GM21447 (cell line): ENCODE data around the gene TSPAN33.
"Not testable (repeated sequence)": the region's sequence is repeated elsewhere in the genome, so short reads cannot be mapped to it uniquely, and the experiment has no call there.

ENCODE experiments used
- ATAC-seq: cut with Tn5 transposase; IDR thresholded peaks from one replicate; pipeline ENCODE4 v1.9.1; 2021; ENCODE audit not compliant: unreplicated experiment

Gene TSPAN33

DNA sequence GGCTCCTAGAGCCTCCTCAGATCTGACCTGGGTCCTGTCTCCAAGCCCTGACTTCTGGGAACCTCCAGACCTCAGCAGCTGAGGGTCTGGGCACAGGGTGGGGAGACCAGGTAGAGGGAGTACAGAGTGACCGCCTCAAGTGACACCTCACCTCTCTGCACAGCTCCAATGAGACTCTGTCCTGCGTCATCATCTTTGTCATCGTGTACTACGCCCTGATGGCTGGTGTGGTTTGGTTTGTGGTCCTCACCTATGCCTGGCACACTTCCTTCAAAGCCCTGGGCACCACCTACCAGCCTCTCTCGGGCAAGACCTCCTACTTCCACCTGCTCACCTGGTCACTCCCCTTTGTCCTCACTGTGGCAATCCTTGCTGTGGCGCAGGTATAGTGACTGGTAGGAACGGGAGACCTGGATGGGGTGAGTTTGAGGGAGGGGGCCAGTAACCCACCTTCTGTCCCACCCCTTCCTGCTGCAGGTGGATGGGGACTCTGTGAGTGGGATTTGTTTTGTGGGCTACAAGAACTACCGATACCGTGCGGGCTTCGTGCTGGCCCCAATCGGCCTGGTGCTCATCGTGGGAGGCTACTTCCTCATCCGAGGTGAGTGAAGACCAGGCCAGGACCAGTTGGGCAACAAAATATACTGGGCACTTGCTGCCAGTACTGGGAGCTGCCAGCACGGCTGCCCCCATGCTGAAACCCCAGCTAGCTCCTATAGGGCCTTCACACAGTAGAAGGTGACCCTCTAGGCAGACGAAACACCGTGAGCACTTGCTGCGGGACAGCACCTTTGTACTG is 61.7 kb downstream of the TSPAN33 start:
- no peak for ATAC-seq

DNA sequence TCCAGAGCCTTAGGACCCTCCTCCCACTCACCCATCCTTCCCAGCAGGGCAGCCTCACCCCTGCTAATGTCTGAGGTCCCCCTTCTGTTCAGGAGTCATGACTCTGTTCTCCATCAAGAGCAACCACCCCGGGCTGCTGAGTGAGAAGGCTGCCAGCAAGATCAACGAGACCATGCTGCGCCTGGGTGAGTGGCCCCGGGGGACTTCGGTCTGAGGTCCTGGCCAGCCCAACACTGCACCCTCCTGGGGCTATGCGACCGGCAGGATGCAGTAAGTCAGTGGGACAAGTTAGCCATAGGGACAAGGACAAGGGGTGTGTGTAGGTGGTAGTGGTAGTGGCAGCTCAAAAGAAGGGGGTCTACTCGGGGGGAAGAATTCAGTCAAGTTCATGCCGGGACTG is 64.2 kb downstream of the TSPAN33 start:
- no peak for ATAC-seq

DNA sequence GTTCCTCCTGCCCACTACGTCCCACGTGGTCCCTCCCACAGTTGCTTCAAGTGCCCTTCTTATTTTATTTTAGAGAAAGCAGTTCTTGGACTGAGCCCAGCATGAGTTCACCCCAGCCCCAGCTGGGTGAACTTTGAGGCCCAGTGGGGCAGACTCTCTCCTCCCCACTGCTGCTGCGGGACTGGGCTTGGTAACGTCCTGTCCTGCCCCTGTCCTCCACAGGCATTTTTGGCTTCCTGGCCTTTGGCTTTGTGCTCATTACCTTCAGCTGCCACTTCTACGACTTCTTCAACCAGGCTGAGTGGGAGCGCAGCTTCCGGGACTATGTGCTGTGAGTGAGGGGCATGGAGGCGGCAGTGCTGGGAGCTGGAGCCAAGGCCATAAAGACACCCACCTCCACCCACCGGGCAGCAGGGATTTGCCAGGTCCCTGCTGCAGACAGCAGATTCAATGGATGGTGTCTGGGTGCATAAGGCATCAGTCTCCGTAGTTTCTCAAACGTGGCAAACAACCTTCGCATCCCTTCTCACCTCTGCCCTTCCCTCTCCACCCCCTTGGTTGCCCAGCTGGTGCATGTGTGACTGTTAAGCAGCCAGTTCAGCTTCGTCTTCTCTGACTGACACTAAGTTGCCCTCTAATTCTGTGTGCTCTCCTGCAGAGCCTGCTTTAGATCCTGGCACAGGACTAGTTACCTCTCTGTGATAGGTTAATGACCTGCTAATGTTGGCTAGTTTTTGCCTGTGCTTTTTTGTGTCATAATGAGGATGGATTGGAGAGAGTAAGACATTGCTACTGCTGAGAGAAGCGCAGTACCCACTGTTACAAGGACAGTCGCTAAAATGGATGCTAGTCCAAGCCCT is 64.8 kb downstream of the TSPAN33 start:
- ATAC-seq, result no peak

DNA sequence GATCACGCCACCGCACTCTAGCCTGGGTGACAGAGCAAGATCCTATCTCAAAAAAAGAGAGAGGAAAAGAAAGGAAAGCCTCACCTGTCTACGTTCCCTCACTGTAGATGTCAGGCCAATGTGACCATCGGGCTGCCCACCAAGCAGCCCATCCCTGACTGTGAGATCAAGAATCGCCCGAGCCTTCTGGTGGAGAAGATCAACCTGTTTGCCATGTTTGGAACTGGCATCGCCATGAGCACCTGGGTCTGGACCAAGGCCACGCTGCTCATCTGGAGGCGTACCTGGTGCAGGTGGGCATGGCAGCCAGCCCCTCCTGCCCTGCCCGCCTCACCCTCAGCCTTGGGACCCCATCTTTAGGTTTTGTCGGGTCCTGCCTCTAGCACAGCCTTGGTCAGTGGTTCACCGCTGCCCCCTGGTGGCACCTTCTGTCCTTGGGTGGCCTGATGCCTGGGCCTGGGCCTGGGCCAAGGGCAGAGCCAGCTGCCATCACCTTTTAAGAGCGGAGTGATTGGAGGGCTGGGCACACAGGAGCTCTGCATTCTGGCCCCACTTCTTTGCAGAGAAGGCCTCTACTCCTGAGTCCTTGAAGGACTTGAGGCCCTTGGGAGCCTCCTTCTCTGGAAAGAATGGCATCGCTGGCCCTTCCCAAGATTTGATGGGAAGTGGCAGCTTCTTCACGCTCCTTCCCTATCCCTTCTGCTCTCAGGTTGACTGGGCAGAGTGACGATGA is 65.9 kb downstream of the TSPAN33 start:
- ATAC-seq, result no peak

DNA sequence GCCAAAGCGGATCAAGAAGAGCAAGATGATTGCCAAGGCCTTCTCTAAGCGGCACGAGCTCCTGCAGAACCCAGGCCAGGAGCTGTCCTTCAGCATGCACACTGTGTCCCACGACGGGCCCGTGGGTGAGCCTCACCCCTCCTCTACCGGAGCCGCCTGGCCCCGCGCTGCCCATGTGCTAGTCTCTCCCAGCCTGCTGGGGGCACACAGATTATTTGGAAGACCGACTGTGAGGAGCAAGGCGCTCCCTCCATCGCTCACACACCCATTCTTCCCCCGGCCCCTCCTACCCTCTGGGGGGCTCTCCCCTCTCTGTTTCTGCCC is 66.4 kb downstream of the TSPAN33 start:
- no peak for ATAC-seq

DNA sequence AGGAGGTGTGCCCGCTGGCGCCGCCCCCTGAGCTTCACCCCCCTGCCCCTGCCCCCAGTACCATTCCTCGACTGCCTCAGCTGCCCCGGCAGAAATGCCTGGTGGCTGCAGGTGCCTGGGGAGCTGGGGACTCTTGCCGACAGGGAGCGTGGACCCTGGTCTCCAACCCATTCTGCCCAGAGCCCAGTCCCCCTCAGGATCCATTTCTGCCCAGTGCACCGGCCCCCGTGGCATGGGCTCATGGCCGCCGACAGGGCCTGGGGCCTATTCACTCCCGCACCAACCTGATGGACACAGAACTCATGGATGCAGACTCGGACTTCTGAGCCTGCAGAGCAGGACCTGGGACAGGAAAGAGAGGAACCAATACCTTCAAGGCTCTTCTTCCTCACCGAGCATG is 67.6 kb downstream of the TSPAN33 start:
- ATAC-seq, result no peak

DNA sequence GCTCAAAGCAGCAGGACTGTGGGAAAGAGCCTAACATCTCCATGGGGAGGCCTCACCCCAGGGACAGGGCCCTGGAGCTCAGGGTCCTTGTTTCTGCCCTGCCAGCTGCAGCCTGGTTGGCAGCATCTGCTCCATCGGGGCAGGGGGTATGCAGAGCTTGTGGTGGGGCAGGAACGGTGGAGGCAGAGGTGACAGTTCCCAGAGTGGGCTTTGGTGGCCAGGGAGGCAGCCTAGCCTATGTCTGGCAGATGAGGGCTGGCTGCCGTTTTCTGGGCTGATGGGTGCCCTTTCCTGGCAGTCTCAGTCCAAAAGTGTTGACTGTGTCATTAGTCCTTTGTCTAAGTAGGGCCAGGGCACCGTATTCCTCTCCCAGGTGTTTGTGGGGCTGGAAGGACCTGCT is 68.1 kb downstream of the TSPAN33 start:
- no peak for ATAC-seq

DNA sequence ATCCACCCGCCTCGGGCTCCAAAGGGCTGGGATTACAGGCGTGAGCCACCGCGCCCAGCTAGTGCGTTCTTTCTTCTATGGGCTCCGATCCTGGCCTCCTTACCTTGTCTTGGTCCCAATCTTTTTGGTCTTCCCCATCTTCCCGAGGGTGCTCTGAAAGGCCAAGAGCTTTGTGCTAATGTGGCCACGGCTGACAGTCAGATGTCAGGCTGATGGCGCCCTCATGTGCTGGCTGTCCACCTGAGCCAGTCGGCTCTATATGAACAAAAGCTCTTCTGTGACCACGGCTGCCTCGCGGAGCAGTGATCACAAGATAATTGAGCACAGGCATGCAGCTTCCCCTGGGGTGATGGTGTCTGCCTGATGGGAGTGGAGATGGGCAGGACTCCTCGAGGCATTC is 69.3 kb downstream of the TSPAN33 start:
- no peak for ATAC-seq

DNA sequence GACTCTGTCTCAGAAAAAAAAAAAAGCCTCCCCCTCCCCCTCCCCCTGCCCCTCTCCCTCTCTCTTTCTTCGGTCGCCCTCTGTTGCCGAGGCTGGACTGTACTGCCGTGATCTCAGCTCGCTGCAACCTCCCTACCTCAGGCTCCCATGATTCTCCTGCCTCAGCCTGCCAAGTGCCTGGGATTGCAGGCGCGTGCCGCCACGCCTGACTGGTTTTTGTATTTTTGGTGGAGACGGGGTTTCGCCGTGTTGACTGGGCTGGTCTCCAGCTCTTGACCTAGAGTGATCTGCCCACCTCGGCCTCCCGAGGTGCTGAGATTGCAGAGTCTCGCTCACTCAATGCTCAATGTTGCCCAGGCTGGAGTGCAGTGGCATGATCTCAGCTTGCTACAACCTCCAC is 71.2 kb downstream of the TSPAN33 start:
- not testable (repeated sequence) for ATAC-seq

DNA sequence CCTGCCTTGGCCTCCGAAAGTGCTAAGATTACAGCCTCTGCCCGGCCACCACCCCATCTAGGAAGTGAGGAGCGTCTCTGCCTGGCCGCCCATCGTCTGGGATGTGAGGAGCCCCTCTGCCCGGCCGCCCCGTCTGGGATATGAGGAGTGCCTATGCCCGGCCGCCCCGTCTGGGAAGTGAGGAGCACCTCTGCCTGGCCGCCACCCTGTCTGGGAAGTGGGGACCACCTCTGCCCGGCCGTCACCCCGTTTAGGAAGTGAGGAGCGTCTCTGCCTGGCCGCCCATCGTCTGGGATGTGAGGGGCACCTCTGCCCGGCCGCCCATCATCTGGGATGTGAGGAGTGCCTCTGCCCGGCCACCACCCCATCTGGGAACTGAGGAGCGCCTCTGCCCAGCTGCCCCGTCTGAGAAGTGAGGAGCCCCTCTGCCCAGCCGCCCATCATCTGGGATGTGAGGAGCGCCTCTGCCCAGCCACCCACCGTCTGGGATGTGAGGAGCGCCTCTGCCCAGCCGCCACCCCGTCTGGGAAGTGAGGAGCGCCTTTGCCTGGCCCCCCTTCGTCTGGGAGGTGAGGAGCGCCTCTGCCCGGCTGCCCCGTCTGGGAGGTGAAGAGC is 71.7 kb downstream of the TSPAN33 start:
- ATAC-seq, result not testable (repeated sequence)

DNA sequence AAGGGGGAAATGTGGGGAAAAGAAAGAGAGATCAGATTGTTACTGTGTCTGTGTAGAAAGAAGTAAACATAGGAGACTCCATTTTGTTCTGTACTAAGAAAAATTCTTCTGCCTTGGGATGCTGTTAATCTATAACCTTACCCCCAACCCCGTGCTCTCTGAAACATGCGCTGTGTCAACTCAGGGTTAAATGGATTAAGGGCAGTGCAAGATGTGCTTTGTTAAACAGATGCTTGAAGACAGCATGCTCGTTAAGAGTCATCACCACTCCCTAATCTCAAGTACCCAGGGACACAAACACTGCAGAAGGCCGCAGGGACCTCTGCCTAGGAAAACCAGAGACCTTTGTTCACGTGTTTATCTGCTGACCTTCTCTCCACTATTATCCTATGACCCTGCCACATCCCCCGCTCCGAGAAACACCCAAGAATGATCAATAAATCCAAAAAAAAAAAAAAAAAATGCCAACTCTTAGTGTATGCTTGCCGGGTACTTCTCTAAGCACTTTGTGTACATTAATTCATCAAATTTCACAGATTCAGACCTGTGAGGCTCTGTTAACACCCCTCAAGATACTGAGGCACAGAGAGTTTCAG is 72.4 kb downstream of the TSPAN33 start:
- ATAC-seq, result not testable (repeated sequence)

DNA sequence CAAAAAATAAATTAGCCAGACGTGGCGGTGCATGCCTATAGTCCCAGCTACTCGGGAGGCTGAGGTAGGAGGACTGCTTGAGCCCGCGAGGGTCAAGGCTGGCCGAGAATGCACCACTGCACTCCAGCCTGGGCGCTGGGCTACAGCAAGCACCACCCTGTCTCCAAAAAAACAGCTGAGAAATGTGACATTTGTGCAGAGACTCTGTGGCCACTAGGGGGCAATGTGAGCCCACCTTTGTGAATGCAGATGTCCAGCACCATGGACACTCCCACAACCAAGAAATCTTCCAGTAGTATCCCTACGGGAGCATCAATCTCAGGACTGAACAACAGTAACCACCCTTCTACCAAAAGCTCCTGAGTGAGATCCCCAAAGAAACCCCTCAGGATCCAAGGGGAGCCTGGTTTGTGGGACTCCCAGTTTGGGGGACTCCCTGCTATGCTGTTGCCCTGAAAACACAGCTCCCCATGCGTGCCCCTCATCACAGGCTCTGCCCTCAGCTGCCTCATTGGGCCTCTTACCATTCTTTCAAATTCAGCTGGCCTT is 74.1 kb downstream of the TSPAN33 start:
- ATAC-seq, result no peak

DNA sequence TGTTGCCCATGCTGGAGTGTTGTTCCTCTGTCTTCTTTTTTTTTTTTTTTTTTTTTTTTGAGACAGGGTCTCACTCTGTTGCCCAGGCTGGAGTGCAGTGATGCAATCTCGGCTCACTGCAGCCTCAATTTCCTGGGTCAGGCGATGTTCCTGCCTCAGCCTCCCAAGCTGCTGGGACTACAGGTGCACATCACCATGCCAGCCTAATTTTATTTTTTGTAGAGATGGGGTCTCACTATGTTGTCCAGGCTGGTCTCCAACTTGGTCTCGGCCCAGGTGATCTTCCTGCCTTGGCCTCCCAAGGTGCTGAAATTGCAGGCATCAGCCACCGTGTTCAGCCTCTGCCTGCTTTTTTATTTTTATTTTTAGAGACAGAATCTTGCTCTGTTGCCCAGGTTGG is 74.7 kb downstream of the TSPAN33 start:
- not testable (repeated sequence) for ATAC-seq
